Thyroid gland (tissue), 4 donors: ENCODE results near the gene SUPT3H.

Experiments used
- CTCF ChIP-seq, 6 experiments: fragments of 200-600 bp in 3 of 6; fragments of 450-650 bp in 3 of 6; sonication (generic) in 3 of 6; IDR thresholded peaks; one replicate each; pipeline ENCODE4 v1.5.1; 2016 to 2019; ENCODE audit warnings: antibody characterized with exemption in 6 of 6, mild to moderate bottlenecking in 2 of 6, inconsistent platforms in 1 of 6, moderate library complexity in 1 of 6
- POLR2A ChIP-seq, 2 donors: fragments of 450-650 bp; IDR thresholded peaks; one replicate each; pipeline ENCODE4 v1.6.1; 2017; ENCODE audit warnings: antibody characterized with exemption in 2 of 2, mild to moderate bottlenecking in 2 of 2, moderate library complexity in 1 of 2

DNA sequence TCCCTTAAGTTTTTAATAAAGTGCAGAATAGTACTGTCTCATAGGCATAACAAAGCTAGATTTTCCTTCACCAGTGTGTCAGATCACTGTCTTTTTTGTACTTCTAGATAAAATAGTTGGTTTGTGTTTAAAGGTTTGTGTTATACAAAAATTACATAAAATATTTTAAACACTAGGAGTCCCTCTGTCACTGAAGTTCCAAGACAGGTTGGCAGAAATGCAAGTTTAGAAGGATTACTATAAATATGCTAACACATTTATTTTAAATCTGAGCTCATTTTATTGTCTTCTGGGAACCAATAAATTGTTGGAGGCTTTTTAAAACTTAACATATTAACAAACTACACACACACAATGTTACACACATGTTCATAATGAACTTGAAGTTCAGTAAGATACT is 80.4 kb downstream of the SUPT3H start:
- TF ChIP-seq CTCF (IDR thresholded peaks at IDR 0.05): no peak
- no peak for TF ChIP-seq POLR2A (IDR thresholded peaks at IDR 0.05)
